ENCODE measurements around the gene SAPCD1. TPM values are rescaled to one million over a fixed set of nuclear protein-coding genes. Genes with fewer than 3 reads are reported as not detected.

Gene SAPCD1
- total RNA-seq, 2 experiments from 2014 or later, result 11.3 to 13.2 TPM

DNA sequence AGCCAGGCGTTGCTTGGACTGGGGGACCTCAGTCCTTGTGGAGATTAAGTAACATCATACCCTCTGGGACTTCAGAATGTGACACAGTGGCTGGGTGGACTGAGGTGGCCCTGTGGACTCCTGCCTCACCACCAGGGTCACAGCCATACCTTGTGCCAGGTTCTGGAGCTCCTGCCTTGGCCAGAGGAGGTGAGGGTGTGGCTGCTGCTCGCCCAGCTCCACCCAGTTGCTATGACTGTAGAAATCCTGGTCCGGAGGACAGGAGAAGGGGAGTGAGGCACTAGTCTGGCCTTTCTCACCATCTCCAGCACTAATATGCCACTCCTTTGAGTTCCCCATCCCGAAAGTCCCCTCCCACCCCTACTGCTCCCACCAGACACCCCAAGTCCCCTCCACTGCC lies 12.7 kb downstream of the SAPCD1 start:
- CTCF ChIA-PET, result interaction anchor here (1.9 kb wide), 1 partner anchor 16 kb away, joined by 7 read pairs; no protein-coding TSS in a partner anchor

DNA sequence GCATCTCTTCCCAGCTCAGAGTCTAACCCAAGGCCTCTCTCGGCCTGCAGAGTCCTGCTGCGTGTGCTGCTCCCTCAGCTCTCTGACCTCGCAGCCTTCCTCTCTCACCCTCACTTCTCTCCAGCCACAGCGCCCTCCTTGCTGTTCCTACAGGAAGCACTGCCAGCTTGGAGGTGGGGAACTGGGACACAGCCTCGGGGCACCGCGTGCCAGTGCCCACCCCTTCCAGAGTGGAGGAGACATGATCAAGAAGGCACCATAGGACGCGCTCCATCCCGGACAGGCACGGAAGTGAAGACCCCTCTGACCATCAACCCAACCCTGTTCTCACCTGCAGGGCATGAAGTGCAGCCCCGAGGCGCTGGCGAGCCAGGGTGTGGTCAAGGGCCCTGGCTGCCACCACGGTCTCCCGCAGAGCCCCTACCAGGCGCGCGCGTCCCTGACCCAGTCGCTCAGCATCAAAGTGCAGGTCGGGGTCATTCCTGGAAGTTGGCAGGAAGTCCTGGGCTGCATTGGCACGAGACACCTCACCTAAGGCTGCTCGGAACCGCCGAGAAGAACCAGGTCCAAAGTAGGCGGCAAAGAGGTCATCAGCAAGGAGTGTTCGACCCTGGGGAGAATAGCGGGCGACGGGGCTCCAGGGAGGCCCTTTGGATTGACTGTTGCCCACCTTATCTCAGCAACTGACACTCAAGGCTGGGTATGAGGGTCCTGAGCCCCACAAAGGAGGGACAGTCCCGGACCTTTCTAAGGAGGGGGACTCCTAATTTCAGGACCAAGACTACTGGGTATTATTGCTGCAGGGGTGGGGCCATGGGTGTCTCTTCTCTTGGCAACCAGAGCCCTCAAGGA lies 13.4 kb downstream of the SAPCD1 start:
- ChIA-PET CTCF (interaction anchor here (1.9 kb wide), 1 partner anchor 16 kb away, joined by 7 read pairs; no protein-coding TSS in a partner anchor), POLR2A (interaction anchor here (0.9 kb wide), 1 partner anchor 36 kb away, joined by 3 read pairs; no protein-coding TSS in a partner anchor)
- no peaks in the 10 kb centered on the region for H3K9me3 Mint-ChIP-seq
- no peak for DNase-seq
- peaks cover 15% of the 10 kb centered on the region for H3K36me3 Mint-ChIP-seq
- intact Hi-C loops (cut with micrococcal nuclease), result loop anchor here (2.0 to 5.0 kb wide), 2 partner anchors 19 to 46 kb away; partner anchors contain the start of gene VARS1
- no peaks in the 10 kb centered on the region for H3K27me3 Mint-ChIP-seq
- H3K4me1 Mint-ChIP-seq (ENCODE audit: low read depth), result peaks cover 44% of the 10 kb centered on the region
- no peak overlapping the region for H3K4me3 Mint-ChIP-seq
- peak overlapping the region; percentile 56 for H3K27ac Mint-ChIP-seq

More for the DNA sequence above, 12.7 kb downstream of the SAPCD1 start:
- DNase-seq, result no peak
- intact Hi-C loops (cut with micrococcal nuclease), result loop anchor here (5.0 kb wide), 1 partner anchor 47 kb away; no protein-coding TSS in a partner anchor
- Mint-ChIP-seq H3K9me3 (no peaks in the 10 kb centered on the region), H3K4me1 (ENCODE audit: low read depth) (peaks cover 44% of the 10 kb centered on the region), H3K36me3 (peaks cover 8% of the 10 kb centered on the region), H3K27ac (no peak overlapping the region), H3K27me3 (no peaks in the 10 kb centered on the region), H3K4me3 (no peak overlapping the region)
- POLR2A ChIA-PET, result interaction anchor here (0.9 kb wide), 1 partner anchor 37 kb away, joined by 3 read pairs; no protein-coding TSS in a partner anchor

DNA sequence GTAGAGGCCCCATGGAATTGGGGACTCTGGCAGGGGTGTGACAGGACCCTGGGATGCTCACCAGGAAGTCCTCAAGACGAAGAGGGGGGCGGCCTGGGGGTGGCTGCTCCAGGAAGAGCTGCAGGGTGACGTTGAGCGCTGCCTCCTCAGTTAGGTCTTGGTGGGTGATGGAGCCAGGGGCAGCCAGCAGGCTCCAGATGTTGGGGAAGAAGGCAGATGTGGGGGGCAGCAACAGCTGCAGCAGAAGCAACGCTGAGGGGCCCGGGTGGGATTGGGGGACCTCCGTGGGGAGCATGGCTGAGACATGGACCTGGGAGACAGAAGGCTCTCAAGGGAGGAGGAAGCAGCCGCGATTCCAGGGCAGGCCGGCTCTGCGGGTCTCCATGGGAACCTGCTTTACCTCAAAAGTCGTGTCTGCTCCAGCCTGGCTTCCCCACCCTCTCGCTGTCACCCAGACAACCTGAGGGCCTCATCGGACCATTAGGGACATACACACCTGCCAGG lies 14.1 kb downstream of the SAPCD1 start:
- no peaks in the 10 kb centered on the region for H3K27me3 Mint-ChIP-seq
- intact Hi-C loops (cut with micrococcal nuclease), result loop anchor here (2.0 to 5.0 kb wide), 2 partner anchors 18 to 46 kb away; partner anchors contain the start of gene VARS1
- ChIA-PET POLR2A (no interaction called here), CTCF (no interaction called here)
- H3K4me1 Mint-ChIP-seq (ENCODE audit: low read depth), result peaks cover 39% of the 10 kb centered on the region
- peaks cover 20% of the 10 kb centered on the region for H3K36me3 Mint-ChIP-seq
- H3K9me3 Mint-ChIP-seq, result no peaks in the 10 kb centered on the region
- H3K27ac Mint-ChIP-seq, result peak overlapping the region; percentile 56
- peak overlapping the region; percentile 26 for H3K4me3 Mint-ChIP-seq
- no peak for DNase-seq

DNA sequence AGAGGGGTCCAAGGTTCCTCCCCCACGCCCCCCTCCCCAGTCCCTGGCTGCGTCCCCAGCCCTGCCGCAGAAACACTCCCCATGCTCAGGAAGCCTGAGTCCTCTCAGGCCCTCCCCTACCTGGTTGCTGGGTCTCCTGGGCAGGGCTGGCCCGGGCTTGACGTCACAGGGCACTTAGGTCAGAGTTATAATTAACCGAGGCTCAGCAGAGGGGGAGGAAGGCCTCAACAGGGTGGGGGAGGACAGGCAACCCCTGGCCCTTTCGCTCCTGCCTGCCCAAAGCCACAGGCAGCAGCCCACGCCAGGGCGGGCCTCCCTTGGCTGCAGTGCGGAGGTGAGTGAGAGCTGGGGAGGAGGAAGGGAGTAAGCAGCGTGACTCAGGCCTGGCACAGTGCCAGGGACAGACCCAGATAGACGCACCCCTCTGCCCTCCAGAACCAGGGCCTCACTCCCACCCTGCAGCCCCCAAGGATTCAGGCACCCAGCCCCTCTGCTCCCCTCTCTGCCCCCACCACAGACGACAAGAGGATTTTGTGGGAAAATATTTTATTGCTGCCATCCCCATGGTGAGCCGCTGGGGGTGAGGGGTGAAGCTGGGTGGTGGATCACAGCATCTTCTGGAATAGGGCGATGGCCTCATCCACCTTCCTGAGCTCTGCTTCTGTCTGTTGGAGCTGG lies 14.7 kb downstream of the SAPCD1 start, which contains the start of gene VWA7:
Gene VWA7 (minus strand): TSS at position 340 of the 678 bp plus-strand sequence. CDS start 549 bp downstream, outside the sequence.
- Mint-ChIP-seq H3K4me3 (peak within 1 kb of the TSS; percentile 26), H3K9me3 (no peaks in the 10 kb centered on the region), H3K36me3 (peaks cover 20% of the 10 kb centered on the region), H3K27ac (peak within 1 kb of the TSS; percentile 74), H3K27me3 (no peaks in the 10 kb centered on the region), H3K4me1 (ENCODE audit: low read depth) (peaks cover 36% of the 10 kb centered on the region)
- CTCF ChIA-PET, result interaction anchor here (1.3 to 1.9 kb wide), 3 partner anchors 8 to 19 kb away, joined by 5 to 8 read pairs (median 6); partner anchors contain the start of gene VARS1
- POLR2A ChIA-PET, result interaction anchor here (0.7 to 0.8 kb wide), 2 partner anchors 18 to 57 kb away, joined by 3 read pairs; no protein-coding TSS in a partner anchor
- intact Hi-C loops (cut with micrococcal nuclease), result loop anchor here (2.0 to 5.0 kb wide), 2 partner anchors 18 to 45 kb away; partner anchors contain the start of gene VARS1
- DNase-seq, result peak; percentile 91

DNA sequence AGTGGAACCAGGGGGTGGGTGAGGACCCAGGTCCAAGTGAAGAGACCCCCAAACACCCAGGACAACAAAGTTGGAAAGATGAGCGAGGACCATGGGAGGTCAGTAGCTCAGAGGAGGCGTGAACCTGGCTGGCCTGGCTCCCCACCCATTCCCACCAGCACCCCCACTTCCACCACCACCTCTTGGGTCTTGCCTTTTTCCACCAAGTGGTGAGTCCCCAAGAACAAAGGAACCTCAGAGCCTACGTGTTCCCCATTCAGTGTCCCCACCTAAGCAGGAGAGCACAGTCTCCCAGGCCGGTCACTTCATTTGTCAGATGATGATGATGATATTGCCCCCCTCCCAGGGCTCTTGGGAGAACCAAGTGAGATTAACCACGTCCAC lies 15.2 kb downstream of the SAPCD1 start:
- ChIA-PET POLR2A (interaction anchor here (0.7 to 0.8 kb wide), 2 partner anchors 17 to 56 kb away, joined by 3 read pairs; no protein-coding TSS in a partner anchor), CTCF (interaction anchor here (1.3 to 1.9 kb wide), 3 partner anchors 8 to 18 kb away, joined by 5 to 8 read pairs (median 6); partner anchors contain the start of gene VARS1)
- no peak overlapping the region for H3K4me3 Mint-ChIP-seq
- intact Hi-C loops (cut with micrococcal nuclease), result loop anchor here (2.0 to 5.0 kb wide), 2 partner anchors 17 to 45 kb away; partner anchors contain the start of gene VARS1
- peak overlapping the region; percentile 74 for H3K27ac Mint-ChIP-seq
- peaks cover 32% of the 10 kb centered on the region for H3K4me1 Mint-ChIP-seq (ENCODE audit: low read depth)
- H3K9me3 Mint-ChIP-seq, result no peaks in the 10 kb centered on the region
- peaks cover 24% of the 10 kb centered on the region for H3K36me3 Mint-ChIP-seq
- no peak for DNase-seq
- H3K27me3 Mint-ChIP-seq, result no peaks in the 10 kb centered on the region

DNA sequence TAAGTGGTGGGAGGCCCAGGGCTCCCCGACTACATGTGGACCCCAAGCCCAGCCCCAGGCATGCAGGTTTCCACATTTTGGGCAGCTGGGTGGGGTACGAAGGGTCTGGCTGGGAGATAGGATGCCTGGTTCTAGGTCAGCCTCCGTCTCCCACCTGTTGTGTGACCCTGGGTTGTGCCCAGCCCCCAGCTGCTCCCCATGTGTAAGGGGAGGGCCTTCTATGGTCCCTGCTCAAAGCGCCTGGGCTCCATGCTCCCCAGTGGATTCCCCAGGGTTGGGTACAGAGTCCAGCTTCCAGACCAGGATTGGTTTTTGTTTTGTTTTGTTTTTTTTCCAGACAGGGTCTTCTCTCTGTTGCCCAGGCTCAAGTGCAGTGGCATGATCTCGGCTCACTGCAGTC lies 15.7 kb downstream of the SAPCD1 start:
- CTCF ChIA-PET, result interaction anchor here (1.3 to 1.9 kb wide), 3 partner anchors 9 to 18 kb away, joined by 5 to 8 read pairs (median 6); partner anchors contain the start of gene VARS1
- Mint-ChIP-seq H3K27ac (no peak overlapping the region), H3K27me3 (no peaks in the 10 kb centered on the region), H3K4me1 (ENCODE audit: low read depth) (peaks cover 27% of the 10 kb centered on the region), H3K9me3 (no peaks in the 10 kb centered on the region), H3K4me3 (no peak overlapping the region), H3K36me3 (peaks cover 28% of the 10 kb centered on the region)
- POLR2A ChIA-PET, result no interaction called here
- DNase-seq, result no peak
- intact Hi-C loops (cut with micrococcal nuclease), result loop anchor here (5.0 kb wide), 1 partner anchor 44 kb away; no protein-coding TSS in a partner anchor

DNA sequence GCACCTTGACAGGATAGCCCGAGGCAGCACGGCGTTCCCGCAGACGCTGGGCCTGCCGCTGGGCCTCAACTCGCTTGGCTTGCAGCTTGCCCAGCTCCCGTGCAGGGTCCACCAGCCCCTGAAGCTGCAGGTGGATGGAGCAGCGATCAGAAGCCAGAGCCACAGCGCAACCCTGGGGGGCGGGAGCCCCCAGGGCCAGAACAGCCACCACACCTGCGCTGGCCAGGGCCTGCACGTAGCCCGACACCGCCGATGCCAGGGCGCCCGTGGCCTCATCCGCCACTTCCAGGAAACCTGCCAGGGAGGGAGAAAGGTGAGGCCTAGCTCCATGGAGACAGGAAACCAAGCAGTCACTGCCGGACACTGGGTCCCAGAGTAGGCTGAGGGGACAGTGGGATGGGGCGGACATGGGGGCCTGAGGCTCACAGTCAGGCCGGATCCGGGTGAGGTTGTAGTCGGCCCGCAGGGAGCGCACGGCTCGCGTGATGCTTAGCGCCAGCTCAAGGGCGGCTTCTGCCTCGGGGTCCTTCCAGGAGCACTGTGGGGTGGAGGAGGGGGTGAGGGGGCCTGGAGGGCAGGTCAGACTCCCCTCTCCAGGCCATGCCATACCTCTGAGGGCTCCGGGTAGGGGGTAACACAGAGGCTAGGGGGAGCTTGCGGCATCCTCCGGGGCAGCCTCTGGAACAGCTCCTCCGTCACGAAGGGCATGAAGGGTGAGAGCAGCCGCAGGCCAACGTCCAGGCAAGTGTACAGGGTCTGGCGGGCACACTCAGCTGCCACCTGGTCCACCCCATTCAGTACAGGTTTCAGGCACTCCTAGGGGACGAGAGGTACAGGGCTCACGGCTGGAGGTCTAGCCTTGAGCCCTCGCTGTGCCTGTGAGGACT lies 16.8 kb downstream of the SAPCD1 start:
- Mint-ChIP-seq H3K36me3 (peaks cover 32% of the 10 kb centered on the region), H3K9me3 (no peaks in the 10 kb centered on the region), H3K4me3 (no peak overlapping the region), H3K27ac (no peak overlapping the region), H3K27me3 (no peaks in the 10 kb centered on the region), H3K4me1 (ENCODE audit: low read depth) (peaks cover 27% of the 10 kb centered on the region)
- CTCF ChIA-PET, result interaction anchor here (1.9 to 3.3 kb wide), 3 partner anchors 10 to 12 kb away, joined by 6 to 15 read pairs (median 8); no protein-coding TSS in a partner anchor
- no peak for DNase-seq
- intact Hi-C loops (cut with micrococcal nuclease), result loop anchor here (5.0 kb wide), 1 partner anchor 43 kb away; no protein-coding TSS in a partner anchor
- POLR2A ChIA-PET, result no interaction called here

DNA sequence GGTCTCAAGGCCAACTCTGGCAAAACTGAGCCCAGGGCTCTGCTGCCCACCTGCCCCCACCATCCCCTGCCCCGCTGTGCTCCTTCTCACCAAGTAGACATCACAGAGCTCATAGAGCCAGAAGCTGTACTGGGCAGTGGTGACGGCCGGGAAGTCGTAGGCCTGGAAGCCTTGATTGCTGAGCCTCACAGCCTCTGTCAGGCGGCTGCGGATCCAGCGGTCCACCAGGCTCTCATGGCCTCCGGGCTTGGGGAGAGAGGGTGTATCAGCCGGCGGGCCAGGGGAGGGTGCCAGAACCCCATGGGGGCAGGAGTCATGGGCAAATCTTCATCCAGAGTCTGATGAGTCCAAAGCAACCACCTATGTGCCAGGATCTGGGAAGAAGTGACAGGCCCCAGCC lies 17.5 kb downstream of the SAPCD1 start:
- H3K9me3 Mint-ChIP-seq, result no peaks in the 10 kb centered on the region
- H3K36me3 Mint-ChIP-seq, result peaks cover 38% of the 10 kb centered on the region
- peaks cover 27% of the 10 kb centered on the region for H3K4me1 Mint-ChIP-seq (ENCODE audit: low read depth)
- no peak overlapping the region for H3K27ac Mint-ChIP-seq
- POLR2A ChIA-PET, result no interaction called here
- CTCF ChIA-PET, result interaction anchor here (3.3 kb wide), 1 partner anchor 10 kb away, joined by 15 read pairs; no protein-coding TSS in a partner anchor
- no peak overlapping the region for H3K4me3 Mint-ChIP-seq
- no peaks in the 10 kb centered on the region for H3K27me3 Mint-ChIP-seq
- DNase-seq, result no peak
- intact Hi-C loops (cut with micrococcal nuclease), result loop anchor here (5.0 kb wide), 1 partner anchor 42 kb away; no protein-coding TSS in a partner anchor

DNA sequence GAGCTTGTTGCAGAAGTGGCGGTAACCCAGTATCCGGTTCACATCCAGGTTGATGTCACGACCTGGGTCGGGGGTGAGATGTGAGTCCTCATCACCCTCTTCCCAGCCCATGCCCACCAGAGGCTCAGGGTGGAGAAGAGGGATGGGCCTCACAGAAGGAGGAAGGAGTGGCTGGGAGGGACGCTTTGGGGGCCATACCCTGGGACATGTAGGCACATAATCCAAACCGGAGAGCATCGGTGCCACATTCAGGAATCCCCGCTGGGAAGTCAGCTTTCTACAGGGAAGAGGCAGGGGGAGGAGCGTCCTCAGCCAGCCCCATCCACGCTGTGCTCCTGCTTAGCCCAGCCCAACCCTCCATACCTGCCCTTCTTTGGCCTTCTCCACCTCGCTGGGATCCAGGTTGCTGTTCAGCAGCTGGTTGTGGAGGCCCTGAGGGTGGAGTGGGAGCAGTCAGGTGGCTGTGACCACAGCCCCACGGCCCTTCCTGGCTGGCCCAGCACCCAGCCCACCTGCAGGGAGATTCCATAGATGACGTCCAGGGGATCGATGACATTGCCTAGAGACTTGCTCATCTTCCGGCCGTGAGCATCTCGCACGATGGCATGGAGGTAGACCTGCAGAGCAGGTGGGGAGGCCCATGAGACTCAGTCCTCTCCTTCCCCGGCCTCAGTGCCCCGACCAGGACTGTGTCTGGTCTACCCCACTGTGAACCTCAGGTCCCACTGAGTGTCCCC lies 18.2 kb downstream of the SAPCD1 start:
- H3K27me3 Mint-ChIP-seq, result no peaks in the 10 kb centered on the region

More for the DNA sequence above, 18.2 kb downstream of the SAPCD1 start:
- ChIA-PET POLR2A (no interaction called here), CTCF (interaction anchor here (1.0 to 3.3 kb wide), 3 partner anchors 9 to 15 kb away, joined by 3 to 15 read pairs (median 5); partner anchors contain the start of gene VARS1)
- peaks cover 22% of the 10 kb centered on the region for H3K4me1 Mint-ChIP-seq (ENCODE audit: low read depth)
- DNase-seq, result no peak
- H3K36me3 Mint-ChIP-seq, result peaks cover 41% of the 10 kb centered on the region
- H3K27ac Mint-ChIP-seq, result no peak overlapping the region
- H3K4me3 Mint-ChIP-seq, result no peak overlapping the region
- intact Hi-C loops (cut with micrococcal nuclease), result no loop called here
- no peaks in the 10 kb centered on the region for H3K9me3 Mint-ChIP-seq
